HG02588 (cell line): ENCODE results near the gene SFXN5.

Experiments used
- ATAC-seq: cut with Tn5 transposase; IDR thresholded peaks from one replicate; pipeline ENCODE4 v1.9.1; 2021; ENCODE audit warnings: mild to moderate bottlenecking, moderate library complexity; ENCODE audit not compliant: unreplicated experiment

Gene SFXN5

GRCh38 chr2:72959995-72960981 is 111.2 kb downstream of the SFXN5 start:
- ATAC-seq, result no peak

GRCh38 chr2:72959554-72959953 is 112.0 kb downstream of the SFXN5 start:
- ATAC-seq, result no peak

- no peak for ATAC-seq
These were observed 112.7 kb downstream of the SFXN5 start for GRCh38 chr2:72958542-72959385.

GRCh38 chr2:72956936-72957335 is 114.6 kb downstream of the SFXN5 start:
- ATAC-seq, result no peak

- ATAC-seq, result no peak
These were observed 115.5 kb downstream of the SFXN5 start for GRCh38 chr2:72956050-72956395.

- ATAC-seq, result no peak
These were observed 116.1 kb downstream of the SFXN5 start for GRCh38 chr2:72955228-72956049.

- ATAC-seq, result no peak
These were observed 116.9 kb downstream of the SFXN5 start for GRCh38 chr2:72954376-72955227.

- ATAC-seq, result no peak
These were observed 117.5 kb downstream of the SFXN5 start for GRCh38 chr2:72953976-72954375.

- no peak for ATAC-seq
These were observed 118.0 kb downstream of the SFXN5 start for GRCh38 chr2:72953528-72953927.

GRCh38 chr2:72952961-72953360 is 118.6 kb downstream of the SFXN5 start:
- ATAC-seq, result no peak

GRCh38 chr2:72952110-72952823 is 119.2 kb downstream of the SFXN5 start:
- ATAC-seq, result no peak

GRCh38 chr2:72951303-72952095 is 120.0 kb downstream of the SFXN5 start:
- no peak for ATAC-seq

- ATAC-seq, result no peak
These were observed 120.8 kb downstream of the SFXN5 start for GRCh38 chr2:72950558-72951255.

- no peak for ATAC-seq
These were observed 121.9 kb downstream of the SFXN5 start for GRCh38 chr2:72949642-72950041.

- ATAC-seq, result no peak
These were observed 122.5 kb downstream of the SFXN5 start for GRCh38 chr2:72949045-72949444.

GRCh38 chr2:72947952-72948830 is 123.3 kb downstream of the SFXN5 start:
- no peak for ATAC-seq

GRCh38 chr2:72946466-72946865 is 125.0 kb downstream of the SFXN5 start:
- ATAC-seq, result no peak
